H1 (cell line): ENCODE results near the gene MRI1. TPM values are rescaled to one million over a fixed set of nuclear protein-coding genes. Genes with fewer than 3 reads are reported as not detected.
A peak's percentile ranks its signal among the peaks of the same experiment; 100 is the strongest.

Source experiments
- CBX5 ChIP-seq: fragments of 300-800, 300-1000 bp; sonication (generic); IDR thresholded peaks from 2 replicates; pipeline ENCODE4 v1.7.1; 2016; ENCODE audit warnings: antibody characterized with exemption, low read length, low read depth
- E2F6 ChIP-seq: IDR thresholded peaks from 2 replicates; pipeline ENCODE4 v1.6.1; 2012; ENCODE audit warnings: inconsistent platforms
- PHF8 ChIP-seq: fragments of 200-600 bp; sonication (generic); conservative IDR thresholded peaks from 2 replicates; pipeline ENCODE4 v1.7.1; 2012; ENCODE audit warnings: low read depth, mild to moderate bottlenecking, inconsistent platforms, low read length, moderate library complexity
- TAF1 ChIP-seq: IDR thresholded peaks from 2 replicates; pipeline ENCODE4 v1.6.1; 2011; ENCODE audit warnings: mild to moderate bottlenecking, low read depth, low read length
- polyA plus RNA-seq, 7 experiments: library from polyadenylated mRNA; depleted of rRNA in 3 of 7; stranded (reverse) in 5 of 7; unstranded in 2 of 7; fragments of >200 nt in 5 of 7; fragments of 200-250 nt in 2 of 7; gene quantifications; 1 replicate in 5 of 7; 2 replicates in 1 of 7; 4 replicates in 1 of 7; pipeline versions ENCODE4 v1.2.1 to v1.2.3, GENCODE V29; 2011 to 2013; ENCODE audit warnings: missing spikeins in 2 of 7, mixed read lengths in 2 of 7
- total RNA-seq: library from RNA; stranded (reverse); fragmentation: NEBNext Ultra II Directional; extraction: Animal tissue kit (Norgen Biotek cat#: 25700); gene quantifications from 2 replicates; pipeline ENCODE4 v1.2.1, GENCODE V29; 2021

Gene MRI1
- total and polyA plus RNA-seq, 2 of the 8 experiments (the other 6 are each of a cell fraction or from before 2014, with no cell fraction given): 24.5 to 29.5 TPM

GRCh38 chr19:13731147-13731964, 33.0 kb upstream of the MRI1 start (continued):
- peak; percentile 60; the same call in 1 of the 2 replicates for TF ChIP-seq E2F6
- TF ChIP-seq PHF8: peak; percentile 89
- no peak for TF ChIP-seq CBX5
- peak; percentile 77 for TF ChIP-seq TAF1
